HepG2 (cell line): ENCODE results near the gene PRKACG.

Experiments
- MLX ChIP-seq: IDR thresholded peaks from 2 replicates; pipeline ENCODE4 v1.6.1; 2016
- MZF1 ChIP-seq: sonication (generic); formaldehyde crosslinking; IDR thresholded peaks from 2 replicates; pipeline ENCODE4 v1.8.1; 2023; ENCODE audit warnings: mild to moderate bottlenecking, missing genetic modification reagents, borderline replicate concordance
- POLR2A ChIP-seq, 2 experiments: IDR thresholded peaks; 2 replicates each; pipeline ENCODE4 v1.6.1; 2011; ENCODE audit warnings: low read depth in 2 of 2, low read length in 2 of 2, mild to moderate bottlenecking in 1 of 2, moderate library complexity in 1 of 2; ENCODE audit not compliant: insufficient read depth in 1 of 2
- SNRNP70 ChIP-seq: fragments of 200-400 bp; formaldehyde crosslinking; IDR thresholded peaks from 2 replicates; pipeline ENCODE4 v1.6.1; 2017; ENCODE audit warnings: mild to moderate bottlenecking, low read depth, low read length, moderate library complexity
- ZNF777 ChIP-seq: sonication (generic); formaldehyde crosslinking; IDR thresholded peaks from 2 replicates; pipeline ENCODE4 v1.4.0; 2020; ENCODE audit warnings: missing genetic modification reagents
- TF ChIP-seq, protein P1 (sequence below): sonication (generic); formaldehyde crosslinking; conservative IDR thresholded peaks from 2 replicates; pipeline ENCODE4 v1.4.0; 2020; ENCODE audit warnings: missing genetic modification reagents

DNA sequence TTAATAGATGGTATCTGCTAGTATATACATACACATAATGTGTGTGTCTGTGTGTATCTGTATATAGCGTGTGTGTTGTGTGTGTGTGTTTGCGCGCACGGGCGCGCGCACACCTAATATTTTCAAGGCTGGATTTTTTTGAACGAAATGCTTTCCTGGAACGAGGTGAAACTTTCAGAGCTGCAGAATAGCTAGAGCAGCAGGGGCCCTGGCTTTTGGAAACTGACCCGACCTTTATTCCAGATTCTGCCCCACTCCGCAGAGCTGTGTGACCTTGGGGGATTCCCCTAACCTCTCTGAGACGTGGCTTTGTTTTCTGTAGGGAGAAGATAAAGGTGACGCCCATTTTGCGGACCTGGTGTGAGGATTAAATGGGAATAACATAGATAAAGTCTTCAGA lies 22.4 kb upstream of the PRKACG start:
- TF ChIP-seq MLX (CRISPR knock-in tag): no peak
- TF ChIP-seq POLR2A (IDR thresholded peaks at IDR 0.05; ENCODE audit: insufficient read depth in 1 of 2, low read depth in 2 of 2, low read length in 2 of 2): peak in 1 of 2 experiments; percentile 17; a peak in 1 of 4 replicates
- TF ChIP-seq, protein P1, sequence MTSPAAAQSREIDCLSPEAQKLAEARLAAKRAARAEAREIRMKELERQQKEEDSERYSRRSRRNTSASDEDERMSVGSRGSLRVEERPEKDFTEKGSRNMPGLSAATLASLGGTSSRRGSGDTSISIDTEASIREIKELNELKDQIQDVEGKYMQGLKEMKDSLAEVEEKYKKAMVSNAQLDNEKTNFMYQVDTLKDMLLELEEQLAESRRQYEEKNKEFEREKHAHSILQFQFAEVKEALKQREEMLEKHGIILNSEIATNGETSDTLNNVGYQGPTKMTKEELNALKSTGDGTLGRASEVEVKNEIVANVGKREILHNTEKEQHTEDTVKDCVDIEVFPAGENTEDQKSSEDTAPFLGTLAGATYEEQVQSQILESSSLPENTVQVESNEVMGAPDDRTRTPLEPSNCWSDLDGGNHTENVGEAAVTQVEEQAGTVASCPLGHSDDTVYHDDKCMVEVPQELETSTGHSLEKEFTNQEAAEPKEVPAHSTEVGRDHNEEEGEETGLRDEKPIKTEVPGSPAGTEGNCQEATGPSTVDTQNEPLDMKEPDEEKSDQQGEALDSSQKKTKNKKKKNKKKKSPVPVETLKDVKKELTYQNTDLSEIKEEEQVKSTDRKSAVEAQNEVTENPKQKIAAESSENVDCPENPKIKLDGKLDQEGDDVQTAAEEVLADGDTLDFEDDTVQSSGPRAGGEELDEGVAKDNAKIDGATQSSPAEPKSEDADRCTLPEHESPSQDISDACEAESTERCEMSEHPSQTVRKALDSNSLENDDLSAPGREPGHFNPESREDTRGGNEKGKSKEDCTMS (CRISPR knock-in tag): no peak
- TF ChIP-seq ZNF777 (CRISPR knock-in tag): 0 out of 2 replicates have a peak, but pooled peaks have one; percentile 6
- no peak for TF ChIP-seq MZF1
- no peak for TF ChIP-seq SNRNP70
